ENCODE results near the gene MICALL2.

Gene MICALL2

GRCh38 chr7:1492640-1493039 lies 33.4 kb upstream of the MICALL2 start:
- DNase-seq = no peak

DNA sequence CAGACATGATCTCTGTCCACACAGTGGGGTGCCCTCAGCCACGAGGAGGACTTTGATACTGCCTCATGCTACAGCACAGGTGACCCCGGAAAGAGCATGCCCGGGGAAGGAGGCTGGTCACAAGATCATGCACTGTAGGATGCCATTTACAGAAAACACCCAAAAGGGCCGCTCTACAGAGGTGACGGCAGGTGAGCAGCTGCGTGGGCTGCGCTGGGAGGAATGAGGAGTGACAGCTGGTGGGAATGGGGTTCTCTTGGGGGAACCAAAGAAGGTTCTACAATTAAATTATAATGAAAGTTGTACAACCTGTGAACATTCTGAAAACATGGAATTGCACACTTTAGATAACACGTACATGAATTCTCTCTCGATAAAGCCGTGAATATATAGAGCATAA lies 33.0 kb upstream of the MICALL2 start:
- no peak for DNase-seq

GRCh38 chr7:1490837-1491236 lies 31.6 kb upstream of the MICALL2 start:
- DNase-seq = no peak

- DNase-seq = no peak
Observed at GRCh38 chr7:1489336-1489735, 30.1 kb upstream of the MICALL2 start.

DNA sequence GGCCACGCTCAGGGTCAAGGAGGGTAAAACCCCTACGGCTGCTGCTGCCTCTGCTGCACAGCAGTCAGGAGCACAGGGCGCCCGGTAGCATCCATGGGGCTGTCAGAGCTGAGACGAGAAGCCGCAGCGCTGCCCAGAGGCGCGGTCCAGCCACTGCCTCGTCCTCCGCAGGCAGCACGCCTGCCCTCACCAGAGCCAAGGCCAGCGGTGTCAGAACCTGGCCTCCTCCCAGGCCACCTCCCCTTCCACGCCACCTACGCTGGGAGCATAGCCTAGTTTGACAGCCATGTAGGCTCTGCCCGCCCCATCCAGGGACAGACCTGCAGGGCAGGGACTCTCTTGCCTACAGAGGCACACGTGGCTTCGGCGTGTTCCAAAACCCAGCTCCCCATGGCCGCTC lies 28.7 kb upstream of the MICALL2 start:
- no peak for DNase-seq

DNA sequence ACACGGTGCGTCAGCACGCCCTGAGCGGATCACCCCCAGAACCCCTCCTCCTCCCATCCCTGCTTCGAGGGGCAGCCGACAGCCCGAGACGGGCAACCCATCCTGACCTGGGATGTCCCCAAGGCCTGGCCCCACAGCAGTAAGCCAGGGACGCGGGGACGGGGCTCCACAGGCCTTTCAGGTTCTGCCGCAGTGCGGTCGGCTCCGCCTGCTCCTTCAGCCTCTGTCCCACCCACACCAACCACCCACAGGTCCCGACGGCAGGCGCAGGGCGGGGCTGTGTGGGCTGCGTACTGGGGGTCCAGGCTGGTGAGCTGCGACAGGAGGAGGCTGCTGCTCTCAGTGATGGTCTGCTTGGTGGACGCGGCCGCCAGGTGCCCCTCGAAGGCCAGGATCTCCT lies 28.2 kb upstream of the MICALL2 start:
- DNase-seq = no peak

DNA sequence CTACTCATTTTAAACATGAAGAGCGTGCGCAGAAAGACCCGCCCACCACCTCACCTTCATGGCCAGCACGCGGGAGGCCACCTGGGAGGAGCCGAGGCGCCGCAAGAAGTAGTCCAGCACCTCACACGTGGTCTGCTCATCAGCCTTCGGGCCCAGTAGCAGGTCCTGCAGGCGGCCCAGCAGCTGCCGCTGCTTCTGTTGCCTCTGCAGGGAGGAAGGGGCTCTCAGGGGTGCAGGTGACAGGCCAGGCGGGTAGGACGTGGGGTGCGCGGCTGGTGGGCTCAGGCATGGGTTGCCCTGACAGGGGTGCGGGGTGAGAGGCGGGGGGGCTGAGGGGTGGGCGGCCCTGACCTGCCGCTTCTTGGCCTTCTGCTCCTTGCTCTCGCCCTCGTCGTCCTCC lies 27.3 kb upstream of the MICALL2 start:
- DNase-seq = no peak

DNA sequence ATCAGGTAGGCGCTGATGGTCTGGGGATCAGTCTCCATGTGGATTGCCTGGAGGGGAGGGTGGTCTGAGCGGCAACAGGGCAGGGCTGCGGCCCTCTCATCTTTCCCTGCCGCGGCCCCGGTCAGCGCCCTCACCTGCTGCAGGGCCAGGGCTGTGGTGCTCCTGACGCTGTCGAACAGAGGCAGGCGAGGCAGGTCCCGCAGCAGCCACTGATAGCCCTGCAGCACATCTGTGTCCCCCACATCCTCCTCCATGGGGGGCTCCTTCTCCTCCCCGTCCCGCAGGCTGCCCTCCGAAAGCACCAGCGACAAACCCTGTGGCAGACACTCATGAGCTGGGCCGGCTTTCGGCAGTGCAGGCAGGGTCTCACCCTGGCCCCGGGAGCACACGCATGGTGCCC lies 25.9 kb upstream of the MICALL2 start:
- DNase-seq = no peak

GRCh38 chr7:1484569-1484968 lies 25.3 kb upstream of the MICALL2 start:
- no peak for DNase-seq

DNA sequence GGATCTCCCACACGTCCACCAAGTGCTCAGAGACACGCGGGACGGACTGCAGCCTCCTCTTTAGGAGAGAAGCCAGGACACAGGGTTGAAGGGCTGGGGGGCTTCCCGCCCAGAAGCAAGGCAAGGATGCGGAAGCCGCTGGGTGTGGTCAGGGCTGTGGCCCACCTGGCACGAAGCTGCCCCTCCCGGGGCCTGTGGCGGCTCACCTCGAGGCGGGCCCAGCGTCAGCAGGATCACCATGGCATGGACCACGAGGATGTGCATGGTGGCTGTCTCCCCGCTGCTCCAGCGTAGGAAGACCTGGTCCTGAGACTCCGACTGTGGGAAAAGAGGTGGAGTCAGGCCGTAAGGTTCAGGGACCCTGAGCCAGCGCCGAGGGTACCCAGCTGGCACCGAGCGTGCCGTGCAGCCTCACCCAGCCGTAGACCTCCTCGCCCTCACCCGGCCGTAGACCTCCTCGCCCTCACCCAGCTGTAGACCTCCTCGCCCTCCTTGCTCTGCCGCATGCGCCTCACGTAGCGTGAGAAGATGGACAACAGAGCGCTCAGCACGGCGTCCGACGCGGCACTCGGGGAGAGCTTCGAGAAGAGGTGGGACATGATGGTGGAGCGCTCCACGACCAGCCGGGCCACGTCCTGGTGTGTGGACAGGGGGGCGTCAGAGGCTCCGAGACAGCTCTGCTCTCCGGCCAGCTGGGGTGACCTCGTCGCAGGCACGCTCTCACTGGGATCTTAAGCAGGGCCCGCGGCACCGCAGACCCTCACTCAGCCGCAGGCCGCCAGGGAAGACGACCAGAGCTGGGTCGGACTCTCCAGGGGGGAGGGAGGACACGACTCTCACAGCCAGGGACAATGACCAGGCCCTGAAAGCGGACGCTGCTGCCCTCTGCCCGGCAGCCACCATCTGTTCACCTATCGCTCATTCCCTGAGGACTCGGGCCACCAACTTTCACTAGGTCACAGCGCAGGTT lies 24.6 kb upstream of the MICALL2 start:
- DNase-seq = no peak

GRCh38 chr7:1483079-1483478 lies 23.8 kb upstream of the MICALL2 start:
- DNase-seq = no peak

- DNase-seq = no peak
Observed at GRCh38 chr7:1481300-1481699, 22.0 kb upstream of the MICALL2 start.

DNA sequence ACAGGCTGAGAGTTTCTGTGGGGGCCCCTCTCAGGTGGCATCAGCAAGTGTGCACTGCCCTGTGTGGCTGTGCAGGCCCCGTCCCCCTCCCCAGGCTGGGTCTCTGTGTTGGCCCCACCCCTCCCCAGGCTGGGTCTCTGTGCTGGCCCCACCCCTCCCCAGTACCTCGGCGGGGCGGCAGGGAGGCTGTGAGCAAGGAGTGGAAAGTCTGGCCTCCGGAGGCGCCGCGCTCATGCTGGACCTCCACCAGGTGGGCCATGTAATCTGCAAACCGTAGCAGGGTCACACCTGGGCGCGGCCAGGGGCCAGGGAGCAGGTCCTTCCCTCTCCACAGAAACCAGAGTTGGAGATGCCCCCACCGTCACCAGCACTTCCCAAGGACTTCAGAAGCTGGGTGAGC lies 21.4 kb upstream of the MICALL2 start:
- no peak for DNase-seq

- no peak for DNase-seq
Observed at GRCh38 chr7:1479287-1479686, 20.0 kb upstream of the MICALL2 start.

GRCh38 chr7:1478480-1478879 lies 19.2 kb upstream of the MICALL2 start:
- DNase-seq = no peak

DNA sequence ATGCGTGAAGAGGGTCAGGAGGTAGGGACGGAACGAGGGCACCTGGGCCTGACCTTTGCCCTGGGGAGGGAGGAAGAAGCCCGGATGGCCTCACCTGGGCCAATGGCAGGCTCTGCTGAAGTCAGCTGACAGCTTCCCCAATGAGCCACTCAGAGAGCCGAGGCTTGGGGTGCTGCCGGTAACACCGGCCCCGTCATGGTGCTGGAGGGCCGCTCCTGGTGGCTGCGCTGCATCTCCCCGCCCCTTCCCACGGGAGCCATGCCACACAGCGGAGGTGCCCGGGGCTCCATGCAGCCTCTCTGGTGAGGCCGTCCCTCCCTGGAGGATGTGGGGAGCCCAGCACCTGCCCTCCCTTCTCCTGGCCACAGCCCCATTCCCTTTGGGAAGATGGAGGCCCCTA lies 17.6 kb upstream of the MICALL2 start:
- DNase-seq = no peak

- no peak for DNase-seq
Observed at GRCh38 chr7:1475991-1476390, 16.7 kb upstream of the MICALL2 start.

DNA sequence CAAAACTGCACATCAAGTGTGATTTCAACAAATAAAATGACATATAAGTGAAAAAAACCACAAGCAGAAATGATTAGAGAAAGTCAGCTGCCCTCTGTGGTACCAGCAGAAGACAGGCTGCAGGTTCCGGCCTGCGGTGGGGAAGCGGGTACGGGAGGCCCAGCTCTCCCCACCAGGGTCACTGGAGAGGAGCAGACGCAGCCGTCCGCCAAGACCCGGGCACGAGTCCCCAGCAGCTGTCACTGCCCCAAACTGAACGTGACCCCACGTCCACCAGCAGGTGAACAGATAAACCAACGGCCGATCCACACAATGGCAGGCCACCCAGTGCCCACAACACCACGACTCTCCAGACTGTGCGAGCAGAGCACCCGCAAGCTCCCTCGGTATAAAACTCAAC lies 16.1 kb upstream of the MICALL2 start:
- DNase-seq = no peak

DNA sequence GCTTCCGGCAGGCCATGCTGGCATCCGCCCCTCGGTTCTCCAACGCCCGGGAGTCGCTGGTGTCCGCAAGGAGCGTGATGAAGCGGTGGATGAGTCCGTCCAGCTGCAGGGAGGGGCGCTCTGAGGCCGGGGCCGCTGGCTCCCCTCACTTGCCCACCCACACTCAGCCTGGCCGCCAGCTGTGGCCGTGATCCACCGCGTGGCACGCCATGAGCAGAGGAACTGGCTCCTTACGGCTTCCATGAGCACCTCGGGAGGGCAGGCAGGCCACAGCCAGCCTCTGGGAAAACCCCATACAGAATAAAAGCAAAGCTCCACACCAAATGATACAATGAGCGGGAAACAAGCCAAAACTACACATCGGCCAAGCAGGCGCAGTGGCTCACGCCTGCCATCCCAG lies 15.5 kb upstream of the MICALL2 start:
- no peak for DNase-seq

GRCh38 chr7:1473864-1474512 lies 14.7 kb upstream of the MICALL2 start:
- peak; percentile 58 for DNase-seq

- no peak for DNase-seq
Observed at GRCh38 chr7:1470901-1471300, 11.6 kb upstream of the MICALL2 start.

- DNase-seq = no peak
Observed at GRCh38 chr7:1468643-1469298, 9.5 kb upstream of the MICALL2 start.

DNA sequence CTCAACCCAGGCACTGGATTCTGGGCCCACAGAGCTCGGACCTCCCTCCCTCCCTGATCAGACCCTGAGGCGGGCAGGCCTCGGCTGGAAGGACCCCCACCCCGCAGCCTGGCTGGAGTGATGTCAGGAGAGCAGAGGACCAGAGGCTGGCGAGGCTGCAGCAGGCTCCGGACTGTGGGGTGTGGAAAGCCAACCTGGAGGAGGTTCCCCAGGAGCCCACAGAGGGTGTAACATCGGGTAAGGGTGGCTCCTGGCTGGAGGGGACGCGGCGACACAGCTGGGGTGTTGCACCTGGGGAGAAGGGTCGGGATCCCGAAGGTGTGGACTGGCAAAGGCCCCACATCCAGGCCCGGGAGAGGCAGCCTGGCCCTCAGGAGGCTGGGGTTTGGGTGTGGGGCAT lies 8.9 kb upstream of the MICALL2 start:
- no peak for DNase-seq

Data from amniotic stem cell (primary cell).